ENCODE measurements around the gene SLC11A2.
A peak's percentile ranks its signal among the peaks of the same experiment; 100 is the strongest.
"Not testable (repeated sequence)": the region's sequence is repeated elsewhere in the genome, so short reads cannot be mapped to it uniquely, and the experiment has no call there.

The SLC11A2 gene

GRCh38 chr12:50990147-50990727 lies 35.9 kb downstream of the SLC11A2 start:
- no peak for DNase-seq

GRCh38 chr12:50988871-50989270 lies 37.3 kb downstream of the SLC11A2 start:
- DNase-seq = no peak

GRCh38 chr12:50988051-50988450 lies 38.1 kb downstream of the SLC11A2 start:
- no peak for DNase-seq

- DNase-seq = peak; percentile 18 to 51
Observed at GRCh38 chr12:50986966-50987737, 39.0 kb downstream of the SLC11A2 start.

GRCh38 chr12:50985322-50985721 lies 40.9 kb downstream of the SLC11A2 start:
- DNase-seq = peak; percentile 49 to 67

- no peak for DNase-seq
Observed at GRCh38 chr12:50984586-50985298, 41.4 kb downstream of the SLC11A2 start.

GRCh38 chr12:50981319-50982239 lies 44.6 kb downstream of the SLC11A2 start:
- no peak for DNase-seq

- DNase-seq = no peak
Observed at GRCh38 chr12:50980545-50980944, 45.6 kb downstream of the SLC11A2 start.

GRCh38 chr12:50979369-50980052 lies 46.7 kb downstream of the SLC11A2 start:
- DNase-seq = no peak

GRCh38 chr12:50971946-50972345 lies 54.2 kb downstream of the SLC11A2 start:
- peak in 1 of 2 donors; percentile 18 for DNase-seq

GRCh38 chr12:50964432-50964831 lies 61.8 kb downstream of the SLC11A2 start:
- no peak for DNase-seq

- DNase-seq = no peak
Observed at GRCh38 chr12:50961708-50962107, 64.5 kb downstream of the SLC11A2 start.

GRCh38 chr12:50960130-50960529 lies 66.1 kb downstream of the SLC11A2 start:
- no peak for DNase-seq

- no peak for DNase-seq
Observed at GRCh38 chr12:50955697-50956096, 70.5 kb downstream of the SLC11A2 start.

GRCh38 chr12:50955288-50955687 lies 70.9 kb downstream of the SLC11A2 start:
- DNase-seq = no peak

- DNase-seq = not testable (repeated sequence)
Observed at GRCh38 chr12:50954789-50955188, 71.4 kb downstream of the SLC11A2 start.

GRCh38 chr12:50953047-50953446 lies 73.1 kb downstream of the SLC11A2 start:
- DNase-seq = no peak

GRCh38 chr12:50952510-50952909 lies 73.7 kb downstream of the SLC11A2 start, which contains the start of gene HIGD1C:
HIGD1C (plus strand) TSS chr12:50952544; CDS start chr12:50953999, 1,455 bp downstream.
- DNase-seq = no peak

GRCh38 chr12:50951112-50951511 lies 75.1 kb downstream of the SLC11A2 start:
- peak; percentile 51 to 63 for DNase-seq

GRCh38 chr12:50949801-50950302 lies 76.3 kb downstream of the SLC11A2 start:
- no peak for DNase-seq

- no peak for DNase-seq
Observed at GRCh38 chr12:50948798-50949197, 77.4 kb downstream of the SLC11A2 start.

All from inflammatory macrophage treated with lipopolysaccharide for 1 hour (primary cell).